ENCODE data around the gene DDB1.

The DDB1 gene

GRCh38 chr11:61332797-61333549, at the start of gene DDB1, which contains the start of gene TKFC:
Gene DDB1 (minus strand): TSS chr11:61333105. CDS start chr11:61332968, 137 bp downstream.
Gene TKFC (plus strand): TSS chr11:61333228. CDS start chr11:61334729, 1,501 bp downstream.
- DNase-seq = peak; percentile 99

- DNase-seq = no peak
Measured at GRCh38 chr11:61380884-61381283, 48.0 kb upstream of the DDB1 start.

GRCh38 chr11:61378713-61379313, 45.9 kb upstream of the DDB1 start:
- DNase-seq = no peak

GRCh38 chr11:61377461-61378160, 44.7 kb upstream of the DDB1 start:
- no peak for DNase-seq

- no peak for DNase-seq
Measured at GRCh38 chr11:61375761-61376108, 42.8 kb upstream of the DDB1 start.

GRCh38 chr11:61372659-61373420, 39.9 kb upstream of the DDB1 start:
- no peak for DNase-seq

- no peak for DNase-seq
Measured at GRCh38 chr11:61370349-61371005, 37.6 kb upstream of the DDB1 start.

- no peak for DNase-seq
Measured at GRCh38 chr11:61369372-61370348, 36.8 kb upstream of the DDB1 start.

- DNase-seq = no peak
Measured at GRCh38 chr11:61368646-61369045, 35.7 kb upstream of the DDB1 start.

- DNase-seq = no peak
Measured at GRCh38 chr11:61367406-61367805, 34.5 kb upstream of the DDB1 start.

GRCh38 chr11:61364012-61364675, 31.2 kb upstream of the DDB1 start:
- no peak for DNase-seq

GRCh38 chr11:61362542-61362875, 29.6 kb upstream of the DDB1 start:
- DNase-seq = peak; percentile 46

GRCh38 chr11:61361741-61362541, 29.0 kb upstream of the DDB1 start, which contains the start of the genes CYB561A3 and TMEM138:
Gene CYB561A3 (minus strand): TSS chr11:61361882. CDS start chr11:61356713, 5,169 bp downstream.
Gene TMEM138 (plus strand): TSS chr11:61362374. CDS start chr11:61364391, 2,017 bp downstream.
- DNase-seq = peak; percentile 95

- no peak for DNase-seq
Measured at GRCh38 chr11:61361237-61361740, 28.4 kb upstream of the DDB1 start.

- DNase-seq = no peak
Measured at GRCh38 chr11:61359516-61359915, 26.6 kb upstream of the DDB1 start.

GRCh38 chr11:61358566-61358965, 25.7 kb upstream of the DDB1 start:
- no peak for DNase-seq

- DNase-seq = no peak
Measured at GRCh38 chr11:61357894-61358239, 25.0 kb upstream of the DDB1 start.

- no peak for DNase-seq
Measured at GRCh38 chr11:61357233-61357893, 24.5 kb upstream of the DDB1 start.

GRCh38 chr11:61356706-61357105, 23.8 kb upstream of the DDB1 start:
- no peak for DNase-seq

All from activated CD4-positive, alpha-beta T cell treated with anti-CD3 and anti-CD28 coated beads, Interleukin-2, Interleukin-6, amounts not matched to agents 100 ng/mL and 50 ng/mL, durations not matched to agents 16 hours and 8 hours (primary cell).